WI38 (cell line): ENCODE measurements around the gene ZBTB38.

Experiments used
- H3K4me3 ChIP-seq: 2 replicates; pipeline ENCODE4 v1.5.1; 2011; ENCODE audit warnings: low read depth, mild to moderate bottlenecking, control low read depth, low read length
- CTCF ChIP-seq: IDR thresholded peaks from 2 replicates; pipeline ENCODE4 v1.5.1; 2012; ENCODE audit warnings: low read depth, mild to moderate bottlenecking, control low read depth, low read length

ZBTB38 gene

GRCh38 chr3:141342386-141342785 lies 25.9 kb upstream of the ZBTB38 start:
- H3K4me3 ChIP-seq: no peak overlapping the region
- no peak for TF ChIP-seq CTCF

GRCh38 chr3:141343077-141343476 lies 25.2 kb upstream of the ZBTB38 start:
- no peak overlapping the region for H3K4me3 ChIP-seq
- no peak for TF ChIP-seq CTCF

DNA sequence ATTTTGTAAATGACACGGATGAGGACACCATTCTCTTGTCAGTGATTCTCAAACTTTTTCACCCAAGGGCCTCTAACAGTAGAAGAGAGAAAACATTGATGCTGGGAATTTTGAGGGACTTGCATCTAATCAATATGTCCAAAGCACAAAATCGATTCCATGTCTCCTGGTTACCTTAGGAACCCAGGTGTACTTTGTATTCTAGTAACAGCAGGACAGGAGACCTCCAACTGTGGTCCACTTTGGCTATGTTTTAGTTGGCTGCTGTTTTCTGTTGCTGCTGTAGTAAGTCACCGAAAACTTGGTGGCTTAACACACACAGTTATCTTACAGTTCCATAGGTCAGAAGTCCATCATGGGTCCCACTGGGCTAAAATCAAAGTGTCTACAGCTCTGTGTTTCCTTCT lies 24.4 kb upstream of the ZBTB38 start:
- no peak for TF ChIP-seq CTCF
- no peak overlapping the region for H3K4me3 ChIP-seq

GRCh38 chr3:141345528-141345927 lies 22.8 kb upstream of the ZBTB38 start:
- TF ChIP-seq CTCF: no peak
- no peak overlapping the region for H3K4me3 ChIP-seq

- H3K4me3 ChIP-seq: no peak overlapping the region
Observed at GRCh38 chr3:141346007-141346406, 22.3 kb upstream of the ZBTB38 start.

DNA sequence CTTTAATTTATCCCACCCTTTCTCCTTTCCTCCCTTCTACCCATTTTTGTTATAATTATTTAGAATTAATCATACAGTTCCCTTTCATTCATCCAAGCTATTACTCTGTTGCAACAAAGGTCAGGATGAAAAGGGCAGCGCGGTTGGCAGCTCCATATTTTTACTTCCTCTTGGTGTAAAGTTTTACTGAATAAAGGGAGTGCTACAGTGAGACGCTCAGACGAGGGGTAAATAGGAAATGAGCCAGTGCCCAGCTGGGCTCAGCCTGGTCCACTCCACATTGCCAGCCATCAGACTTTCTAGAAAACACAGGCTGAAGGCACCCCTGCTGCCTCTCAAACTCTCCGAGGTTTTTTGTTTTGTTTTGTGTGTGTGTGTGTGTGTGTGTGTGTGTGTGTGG lies 21.9 kb upstream of the ZBTB38 start:
- TF ChIP-seq CTCF: no peak
- H3K4me3 ChIP-seq: no peak overlapping the region

More at GRCh38 chr3:141346007-141346406, 22.3 kb upstream of the ZBTB38 start:
- TF ChIP-seq CTCF: no peak

- H3K4me3 ChIP-seq: no peak overlapping the region
- TF ChIP-seq CTCF: no peak
Observed at GRCh38 chr3:141346839-141347238, 21.5 kb upstream of the ZBTB38 start.
